OCI-LY7 (cell line): Measurements from ENCODE around the gene DMD. TPM values are rescaled to one million over a fixed set of nuclear protein-coding genes. Genes with fewer than 3 reads are reported as not detected.

ENCODE experiments used
- BruUV-seq: library from RNA; stranded (reverse); fragments of 400-500 nt; replicated peaks from 2 replicates; lab custom pipeline; 2021; lab: Mats Ljungman, UMichigan
- CTCF ChIA-PET: fragments of 300-600 bp; sonication (Branson Sonifier 250); formaldehyde crosslinking; loops from one replicate; lab custom pipeline; 2022; ENCODE audit warnings: antibody characterized with exemption; ENCODE audit not compliant: unreplicated experiment; lab: Charles Lee
- POLR2A ChIA-PET: fragments of 300-600 bp; sonication (Branson Sonifier 250); formaldehyde crosslinking; loops from one replicate; lab custom pipeline; 2022; ENCODE audit warnings: antibody characterized with exemption; lab: Charles Lee
- DNase-seq: peaks from one replicate; pipeline ENCODE4 v3.0.0-alpha.2; 2015; ENCODE audit warnings: low spot score
- H2AFZ ChIP-seq: fragments of 200-600 bp; sonication (generic), shearing (Covaris generic); 2 replicates; pipeline ENCODE4 v1.6.1; 2014; ENCODE audit warnings: mild to moderate bottlenecking, antibody characterized with exemption, low read length, moderate library complexity
- H3K27ac ChIP-seq: fragments of 200-600 bp; sonication (generic); 2 replicates; pipeline ENCODE4 v1.5.1; 2014; ENCODE audit warnings: mixed run types, low read depth, mild to moderate bottlenecking, moderate library complexity, low read length, inconsistent platforms; ENCODE audit not compliant: poor library complexity, severe bottlenecking
- H3K36me3 ChIP-seq: fragments of 200-600 bp; sonication (generic); 2 replicates; pipeline ENCODE4 v1.6.1; 2014; ENCODE audit warnings: mild to moderate bottlenecking, antibody characterized with exemption, low read length, moderate library complexity, mixed read lengths; ENCODE audit not compliant: insufficient read depth
- H3K4me1 ChIP-seq: fragments of 200-600 bp; sonication (generic); 2 replicates; pipeline ENCODE4 v1.5.1; 2014; ENCODE audit warnings: mild to moderate bottlenecking, low read length; ENCODE audit not compliant: insufficient read depth, poor library complexity, severe bottlenecking
- H3K4me2 ChIP-seq: fragments of 200-600 bp; sonication (generic); 2 replicates; pipeline ENCODE4 v1.6.1; 2014; ENCODE audit warnings: mild to moderate bottlenecking, low read length
- H3K4me3 ChIP-seq: fragments of 200-600 bp; sonication (generic); 2 replicates; pipeline ENCODE4 v1.5.1; 2014; ENCODE audit warnings: mild to moderate bottlenecking, low read depth, low read length; ENCODE audit not compliant: poor library complexity, severe bottlenecking
- H3K79me2 ChIP-seq: fragments of 200-600 bp; sonication (generic); 2 replicates; pipeline ENCODE4 v1.6.1; 2016; ENCODE audit warnings: low read depth, mild to moderate bottlenecking, low read length, moderate library complexity, mixed read lengths; ENCODE audit not compliant: insufficient read depth
- H3K9me2 ChIP-seq: fragments of 200-600 bp; sonication (generic); 2 replicates; pipeline ENCODE4 v1.6.1; 2016; ENCODE audit warnings: mild to moderate bottlenecking, low read length, mixed read lengths; ENCODE audit not compliant: insufficient read depth
- H3K9me3 ChIP-seq: fragments of 200-600 bp; sonication (generic); 2 replicates; pipeline ENCODE4 v1.6.1; 2014; ENCODE audit warnings: mild to moderate bottlenecking, mixed run types, low read length, mixed read lengths
- H4K20me1 ChIP-seq: fragments of 200-600 bp; sonication (generic); 2 replicates; pipeline ENCODE4 v1.6.1; 2014; ENCODE audit warnings: mild to moderate bottlenecking, antibody characterized with exemption, low read length, moderate library complexity, mixed read lengths; ENCODE audit not compliant: insufficient read depth
- EZH2phosphoT487 ChIP-seq: fragments of 200-600 bp; sonication (generic); IDR thresholded peaks from 2 replicates; pipeline ENCODE4 v1.6.1; 2018; ENCODE audit warnings: low read depth, borderline replicate concordance, mild to moderate bottlenecking, mixed run types, antibody characterized with exemption, low read length, moderate library complexity, mixed read lengths
- intact Hi-C: fragments of 100-400 bp; cut with micrococcal nuclease; formaldehyde crosslinking; loops from one replicate; pipeline ENCODE4 v1.10.0; 2022; ENCODE audit not compliant: unreplicated experiment
- total RNA-seq, 2 experiments: library from RNA; depleted of rRNA in 1 of 2; stranded (reverse); fragments of >200 nt in 1 of 2; shearing (Covaris generic) in 1 of 2; gene quantifications; 2 replicates each; pipeline ENCODE4 v1.2.3, GENCODE V29; 2014 to 2022
- TF ChIP-seq, protein P1 (sequence below): fragments of 200-600 bp; sonication (generic); conservative IDR thresholded peaks from 2 replicates; pipeline ENCODE4 v1.5.1; 2014; ENCODE audit warnings: mild to moderate bottlenecking, antibody characterized with exemption, low read length, moderate library complexity, mixed read lengths

Gene DMD
- total RNA-seq, 2 experiments from 2014 or later: 20.5 to 61.4 TPM

DNA sequence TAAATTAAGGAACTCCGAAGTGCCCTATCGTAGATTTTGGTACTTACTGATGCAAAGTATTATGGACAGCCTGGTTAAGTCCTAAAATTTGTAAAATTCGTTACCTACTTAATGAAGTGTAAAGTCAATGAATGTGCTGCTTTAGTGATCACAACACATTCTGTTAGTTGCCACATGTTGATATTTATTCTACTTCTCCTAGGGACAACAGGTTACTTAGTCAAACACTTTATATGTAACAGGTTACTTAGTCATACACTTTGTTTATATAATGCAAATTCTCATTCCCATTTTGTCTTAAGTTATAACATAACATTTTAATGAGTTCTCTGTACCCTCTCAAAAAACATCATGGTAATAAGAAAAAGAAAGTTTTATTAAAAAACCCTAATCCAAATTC, 1496.6 kb downstream of the DMD start:
- BruUV-seq: no TSS peak
- intact Hi-C loops: no loop called here
- no peaks in the 10 kb centered on the region for H3K9me2 ChIP-seq
- no peak overlapping the region for H3K4me3 ChIP-seq
- TF ChIP-seq, protein P1, sequence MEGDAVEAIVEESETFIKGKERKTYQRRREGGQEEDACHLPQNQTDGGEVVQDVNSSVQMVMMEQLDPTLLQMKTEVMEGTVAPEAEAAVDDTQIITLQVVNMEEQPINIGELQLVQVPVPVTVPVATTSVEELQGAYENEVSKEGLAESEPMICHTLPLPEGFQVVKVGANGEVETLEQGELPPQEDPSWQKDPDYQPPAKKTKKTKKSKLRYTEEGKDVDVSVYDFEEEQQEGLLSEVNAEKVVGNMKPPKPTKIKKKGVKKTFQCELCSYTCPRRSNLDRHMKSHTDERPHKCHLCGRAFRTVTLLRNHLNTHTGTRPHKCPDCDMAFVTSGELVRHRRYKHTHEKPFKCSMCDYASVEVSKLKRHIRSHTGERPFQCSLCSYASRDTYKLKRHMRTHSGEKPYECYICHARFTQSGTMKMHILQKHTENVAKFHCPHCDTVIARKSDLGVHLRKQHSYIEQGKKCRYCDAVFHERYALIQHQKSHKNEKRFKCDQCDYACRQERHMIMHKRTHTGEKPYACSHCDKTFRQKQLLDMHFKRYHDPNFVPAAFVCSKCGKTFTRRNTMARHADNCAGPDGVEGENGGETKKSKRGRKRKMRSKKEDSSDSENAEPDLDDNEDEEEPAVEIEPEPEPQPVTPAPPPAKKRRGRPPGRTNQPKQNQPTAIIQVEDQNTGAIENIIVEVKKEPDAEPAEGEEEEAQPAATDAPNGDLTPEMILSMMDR: no peak
- TF ChIP-seq EZH2phosphoT487: no peak
- ChIA-PET POLR2A (interaction anchor here (0.6 kb wide), 1 partner anchor 62 kb away, joined by 3 read pairs; no protein-coding TSS in a partner anchor), CTCF (no interaction called here)
- H4K20me1 ChIP-seq: no peaks in the 10 kb centered on the region
- H3K9me3 ChIP-seq: no peaks in the 10 kb centered on the region
- H3K36me3 ChIP-seq: no peaks in the 10 kb centered on the region
- H2AFZ ChIP-seq: no peak overlapping the region
- no peak overlapping the region for H3K27ac ChIP-seq
- no peak overlapping the region for H3K4me2 ChIP-seq
- no peaks in the 10 kb centered on the region for H3K79me2 ChIP-seq
- DNase-seq: no peak
- no peaks in the 10 kb centered on the region for H3K4me1 ChIP-seq

DNA sequence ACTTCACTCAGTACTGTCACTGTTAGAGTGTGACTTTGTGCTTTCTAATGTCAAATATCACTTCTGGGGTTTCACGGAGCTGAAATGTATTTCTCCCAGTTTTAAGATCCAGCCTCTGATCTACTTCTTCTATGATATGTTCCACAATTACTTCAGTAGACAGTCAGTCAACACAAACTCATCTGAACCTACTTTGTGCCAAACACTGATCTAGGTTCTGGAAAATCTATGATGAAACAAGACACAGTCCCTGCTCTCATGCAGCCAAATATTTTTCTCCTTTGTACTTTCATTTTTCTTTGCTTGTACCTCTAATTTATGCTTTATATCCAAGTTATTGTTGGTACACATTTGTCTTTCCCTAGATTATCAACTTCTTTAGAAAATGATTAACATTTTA, 1498.2 kb downstream of the DMD start:
- intact Hi-C loops: no loop called here
- ChIA-PET POLR2A (no interaction called here), CTCF (no interaction called here)
- Histone ChIP-seq H4K20me1 (no peaks in the 10 kb centered on the region), H3K9me3 (no peaks in the 10 kb centered on the region), H3K79me2 (no peaks in the 10 kb centered on the region), H3K36me3 (no peaks in the 10 kb centered on the region), H3K4me2 (no peak overlapping the region), H3K27ac (no peak overlapping the region), H3K4me3 (no peak overlapping the region), H3K4me1 (no peaks in the 10 kb centered on the region), H3K9me2 (no peaks in the 10 kb centered on the region), H2AFZ (no peak overlapping the region)
- no TSS peak for BruUV-seq
- TF ChIP-seq EZH2phosphoT487: no peak
- TF ChIP-seq, protein P1: no peak
- DNase-seq: no peak

DNA sequence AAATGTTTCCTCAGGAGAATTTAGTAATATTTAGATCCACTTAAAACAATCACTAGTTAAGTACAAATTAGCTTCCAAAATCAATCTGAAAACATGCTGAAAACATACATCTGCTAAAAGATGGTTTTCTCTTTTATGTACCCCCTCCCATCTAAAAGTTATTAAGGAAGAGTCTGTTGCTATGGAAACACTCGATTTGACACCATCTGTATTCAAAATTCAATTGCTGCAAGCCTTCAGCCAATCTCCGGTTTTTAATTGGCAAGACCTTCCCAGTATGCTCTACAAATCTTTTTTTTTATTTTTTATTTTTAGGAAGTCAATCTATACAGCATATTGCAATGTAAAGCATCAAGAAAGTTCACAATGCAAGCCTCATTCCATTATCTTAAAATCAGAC, 1500.2 kb downstream of the DMD start:
- Histone ChIP-seq H3K4me3 (no peak overlapping the region), H3K9me2 (no peaks in the 10 kb centered on the region), H3K9me3 (no peaks in the 10 kb centered on the region), H3K4me1 (no peaks in the 10 kb centered on the region), H3K36me3 (no peaks in the 10 kb centered on the region), H3K4me2 (no peak overlapping the region), H4K20me1 (no peaks in the 10 kb centered on the region), H2AFZ (no peak overlapping the region), H3K27ac (no peak overlapping the region), H3K79me2 (no peaks in the 10 kb centered on the region)
- CTCF ChIA-PET: no interaction called here
- TF ChIP-seq, protein P1: no peak
- TF ChIP-seq EZH2phosphoT487: no peak
- BruUV-seq: no TSS peak
- intact Hi-C loops: no loop called here
- POLR2A ChIA-PET: no interaction called here
- no peak for DNase-seq
